Amniotic stem cell (primary cell): ENCODE results near the gene ACYP2.

Source experiments
- DNase-seq: peaks from one replicate; lab custom pipeline; 2025; lab: John Stamatoyannopoulos, UW

ACYP2 gene

GRCh38 chr2:54329482-54330161, 214.2 kb downstream of the ACYP2 start:
- no peak for DNase-seq

GRCh38 chr2:54330162-54330925, 214.9 kb downstream of the ACYP2 start:
- peak; percentile 95 for DNase-seq

- DNase-seq = no peak
Observed at GRCh38 chr2:54330926-54331835, 215.8 kb downstream of the ACYP2 start.

GRCh38 chr2:54332386-54332785, 217.0 kb downstream of the ACYP2 start:
- no peak for DNase-seq

- peak; percentile 53 for DNase-seq
Observed at GRCh38 chr2:54336136-54336976, 220.9 kb downstream of the ACYP2 start.

- no peak for DNase-seq
Observed at GRCh38 chr2:54336977-54337255, 221.5 kb downstream of the ACYP2 start.

- no peak for DNase-seq
Observed at GRCh38 chr2:54341656-54342055, 226.2 kb downstream of the ACYP2 start.

GRCh38 chr2:54342603-54343002, 227.2 kb downstream of the ACYP2 start:
- DNase-seq = no peak

GRCh38 chr2:54347622-54348021, 232.2 kb downstream of the ACYP2 start:
- DNase-seq = no peak

GRCh38 chr2:54348646-54349045, 233.2 kb downstream of the ACYP2 start:
- DNase-seq = no peak

GRCh38 chr2:54350426-54350825, 235.0 kb downstream of the ACYP2 start:
- no peak for DNase-seq

GRCh38 chr2:54353216-54353615, 237.8 kb downstream of the ACYP2 start:
- DNase-seq = no peak
